ENCODE data around the gene RANBP3.

DNA sequence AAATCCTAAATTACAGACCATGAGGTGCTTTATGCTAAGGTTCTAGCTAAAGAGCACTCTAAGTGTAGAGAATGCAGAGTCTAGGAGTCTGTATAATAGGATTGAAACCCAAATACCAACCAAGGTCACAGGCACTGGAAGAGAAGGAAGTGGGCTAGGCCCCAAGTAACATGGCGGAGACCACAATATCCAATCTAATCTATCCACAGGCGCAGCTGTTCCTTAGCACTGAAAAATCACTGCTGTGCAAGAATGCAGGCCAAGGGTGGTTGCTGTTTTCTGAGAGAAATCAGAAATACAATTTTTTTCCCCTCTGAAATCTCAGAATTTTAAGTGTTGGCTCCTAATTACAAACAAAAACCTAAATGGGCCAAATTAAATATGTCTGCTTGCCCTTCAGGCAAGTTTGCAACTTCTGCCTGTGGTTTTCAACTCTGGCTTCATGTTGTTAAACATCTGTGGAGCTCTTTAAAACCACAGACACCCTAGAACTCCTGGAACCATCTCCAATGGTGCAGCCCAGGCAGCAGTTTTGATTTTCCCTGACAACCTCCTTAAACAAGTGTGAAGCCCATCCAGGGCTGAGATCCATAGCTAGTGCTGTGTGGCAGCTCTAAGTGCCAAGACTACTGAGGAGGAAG, 6.1 kb downstream of the RANBP3 start:
- TF ChIP-seq, protein P1, sequence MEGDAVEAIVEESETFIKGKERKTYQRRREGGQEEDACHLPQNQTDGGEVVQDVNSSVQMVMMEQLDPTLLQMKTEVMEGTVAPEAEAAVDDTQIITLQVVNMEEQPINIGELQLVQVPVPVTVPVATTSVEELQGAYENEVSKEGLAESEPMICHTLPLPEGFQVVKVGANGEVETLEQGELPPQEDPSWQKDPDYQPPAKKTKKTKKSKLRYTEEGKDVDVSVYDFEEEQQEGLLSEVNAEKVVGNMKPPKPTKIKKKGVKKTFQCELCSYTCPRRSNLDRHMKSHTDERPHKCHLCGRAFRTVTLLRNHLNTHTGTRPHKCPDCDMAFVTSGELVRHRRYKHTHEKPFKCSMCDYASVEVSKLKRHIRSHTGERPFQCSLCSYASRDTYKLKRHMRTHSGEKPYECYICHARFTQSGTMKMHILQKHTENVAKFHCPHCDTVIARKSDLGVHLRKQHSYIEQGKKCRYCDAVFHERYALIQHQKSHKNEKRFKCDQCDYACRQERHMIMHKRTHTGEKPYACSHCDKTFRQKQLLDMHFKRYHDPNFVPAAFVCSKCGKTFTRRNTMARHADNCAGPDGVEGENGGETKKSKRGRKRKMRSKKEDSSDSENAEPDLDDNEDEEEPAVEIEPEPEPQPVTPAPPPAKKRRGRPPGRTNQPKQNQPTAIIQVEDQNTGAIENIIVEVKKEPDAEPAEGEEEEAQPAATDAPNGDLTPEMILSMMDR (conservative IDR thresholded peaks at IDR 0.05), result no peak
- no peak for TF ChIP-seq EZH2 (IDR thresholded peaks at IDR 0.05; ENCODE audit: low read depth)

Data from PC-9 (cell line).